ENCODE data around the gene ABCG8.

ABCG8 gene

DNA sequence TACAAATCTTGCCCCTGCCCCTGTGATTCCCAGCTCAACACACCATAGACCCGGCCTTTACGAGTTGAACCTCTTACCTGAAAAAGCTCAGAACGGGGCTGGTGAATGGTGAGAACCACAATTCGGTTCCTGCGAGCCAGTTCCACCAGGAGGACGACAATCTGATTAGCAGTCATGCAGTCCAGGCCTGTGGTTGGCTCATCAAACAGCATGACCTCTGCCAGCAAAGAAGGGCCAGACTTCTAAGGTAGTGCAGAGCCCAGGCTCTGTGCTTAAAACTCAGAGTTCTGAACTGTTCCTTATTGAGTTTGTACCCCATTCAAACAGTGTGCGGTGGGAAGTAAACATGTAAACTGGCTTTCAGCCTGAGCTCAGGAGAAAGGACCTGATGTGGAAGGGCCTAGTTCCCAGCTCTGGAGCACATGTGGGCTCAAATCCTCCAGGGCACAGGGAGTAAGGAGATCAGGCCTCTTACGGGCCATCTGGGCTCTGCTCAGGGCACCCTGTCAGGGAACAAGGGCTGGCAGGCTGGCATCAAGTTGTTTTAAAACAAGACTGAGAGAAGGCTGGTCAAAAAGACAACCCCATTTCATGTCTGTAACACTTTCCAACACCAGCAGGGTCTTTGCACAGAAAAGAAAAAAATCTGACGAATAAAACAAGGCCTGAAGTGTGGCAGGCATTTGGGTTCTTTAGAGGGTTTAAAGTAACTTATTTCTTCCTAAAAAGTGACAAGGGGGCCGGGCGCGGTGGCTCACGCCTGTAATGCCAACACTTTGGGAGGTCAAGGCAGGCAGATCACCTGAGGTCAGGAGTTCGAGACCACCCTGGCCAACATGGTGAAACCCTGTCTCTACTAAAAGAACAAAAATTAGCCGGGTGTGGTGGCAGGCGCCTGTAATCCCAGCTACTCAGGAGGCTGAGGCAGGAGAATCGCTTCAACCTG lies 12.2 kb upstream of the ABCG8 start:
- DNase-seq, result no peak

DNA sequence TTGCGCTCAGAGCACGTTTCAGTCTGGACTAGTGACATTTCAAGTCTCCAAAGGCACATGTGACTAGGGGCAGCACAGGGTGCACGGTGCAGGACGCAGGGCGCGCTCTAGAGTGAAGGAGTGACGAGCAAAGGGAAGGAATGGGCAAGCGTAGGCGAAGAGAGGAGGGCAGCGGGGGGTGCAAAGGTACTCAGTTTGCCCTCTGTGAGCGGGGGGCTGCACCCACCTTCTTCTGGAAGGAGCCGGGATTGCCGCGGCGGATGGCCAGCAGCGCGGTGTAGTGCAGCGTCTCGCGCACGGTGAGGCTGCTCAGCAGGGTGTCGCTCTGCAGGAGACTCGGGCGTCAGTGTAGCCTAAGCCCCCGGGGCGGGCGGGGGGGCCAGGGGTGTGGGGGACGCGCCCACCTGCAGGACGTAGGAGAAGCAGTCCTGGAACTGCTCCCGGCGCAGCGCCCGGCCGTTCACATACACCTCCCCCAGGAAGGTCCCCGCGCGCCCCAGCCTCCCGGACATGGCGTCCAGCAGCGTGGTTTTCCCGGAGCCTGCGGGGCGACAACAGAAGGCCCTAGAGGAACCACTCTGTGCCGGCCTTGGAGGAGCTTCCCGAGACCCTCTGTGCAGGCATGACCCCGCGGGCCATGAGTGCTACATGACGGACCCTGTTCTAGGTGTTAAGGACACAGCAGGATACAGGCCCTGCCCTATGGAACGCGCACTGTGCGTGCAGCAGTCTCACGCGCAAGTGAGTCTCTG lies 7.1 kb upstream of the ABCG8 start:
- no peak for DNase-seq

DNA sequence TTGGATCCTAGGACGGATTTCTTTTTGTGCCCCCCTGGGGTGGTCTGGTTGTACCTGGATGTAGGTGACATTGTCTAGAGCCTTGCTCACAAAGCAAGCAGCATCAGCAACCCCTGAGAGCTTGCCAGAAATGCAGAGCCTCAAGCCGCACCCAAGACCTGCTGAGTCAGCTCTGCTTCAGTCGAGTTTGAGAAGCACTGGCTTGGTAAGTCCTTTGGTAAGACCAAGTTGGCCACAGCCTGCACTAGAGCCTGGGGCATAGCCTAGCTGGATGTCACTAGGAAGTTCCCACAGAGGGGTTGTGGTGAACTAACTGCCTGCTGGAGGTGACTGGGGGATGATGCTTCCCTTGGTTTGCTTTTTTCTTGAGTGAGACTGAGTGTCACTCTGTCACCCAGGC lies 6.3 kb upstream of the ABCG8 start:
- DNase-seq, result no peak

DNA sequence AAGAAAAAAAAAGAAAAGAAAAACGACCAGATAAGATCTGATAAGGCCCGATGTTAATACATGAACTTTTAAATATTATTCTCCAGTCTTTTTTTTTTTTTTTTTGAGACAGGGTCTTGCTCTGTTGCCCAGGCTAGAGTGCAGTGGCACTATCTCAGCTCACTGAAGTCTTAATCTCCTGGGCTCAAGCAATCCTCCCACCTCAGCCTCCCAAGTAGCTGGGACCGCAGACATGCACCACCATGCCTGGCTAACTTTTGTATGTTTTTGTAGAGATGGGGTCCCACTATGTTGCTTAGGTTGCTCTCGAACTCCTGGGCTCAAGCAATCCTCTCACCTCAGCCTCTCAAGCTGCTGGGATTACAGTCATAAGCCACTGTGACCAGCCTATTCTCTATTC lies 1.7 kb upstream of the ABCG8 start:
- no peak for DNase-seq

DNA sequence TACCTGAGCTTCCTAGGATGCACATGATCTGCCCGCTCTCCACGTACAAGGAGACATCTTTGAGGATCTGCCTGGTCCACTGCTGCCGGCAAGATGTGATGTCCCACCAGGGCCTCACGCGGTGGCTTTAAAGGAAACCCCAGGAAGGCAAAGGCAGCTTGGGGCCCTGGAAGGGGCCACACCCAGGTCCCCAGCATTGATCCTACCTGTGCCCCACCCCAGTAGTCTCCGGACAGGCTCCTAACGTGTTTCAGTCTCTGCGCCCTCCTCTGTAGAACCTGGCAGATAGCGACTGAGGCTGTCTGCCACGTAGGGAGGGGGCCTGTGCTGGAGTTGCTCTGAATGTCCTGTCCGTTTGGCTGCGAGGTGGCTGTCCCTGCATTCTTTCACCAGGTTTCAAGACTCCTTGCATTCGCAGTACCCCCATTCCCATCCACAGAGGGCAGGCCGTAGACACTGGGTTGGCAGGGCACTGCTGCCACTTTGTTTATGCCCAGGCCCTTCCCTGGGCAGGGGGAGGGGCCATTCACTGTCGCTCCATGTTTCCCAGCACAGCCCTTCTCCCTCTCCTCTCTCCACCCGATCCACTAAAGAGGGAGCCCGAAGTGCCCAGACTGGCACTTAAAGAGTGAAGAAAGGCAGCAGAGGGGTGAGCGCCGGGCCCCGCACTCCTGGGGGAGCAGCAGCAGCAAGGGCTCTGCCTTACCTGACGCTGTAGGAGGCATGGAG lies 776 bp upstream of the ABCG8 start:
- no peak for DNase-seq

DNA sequence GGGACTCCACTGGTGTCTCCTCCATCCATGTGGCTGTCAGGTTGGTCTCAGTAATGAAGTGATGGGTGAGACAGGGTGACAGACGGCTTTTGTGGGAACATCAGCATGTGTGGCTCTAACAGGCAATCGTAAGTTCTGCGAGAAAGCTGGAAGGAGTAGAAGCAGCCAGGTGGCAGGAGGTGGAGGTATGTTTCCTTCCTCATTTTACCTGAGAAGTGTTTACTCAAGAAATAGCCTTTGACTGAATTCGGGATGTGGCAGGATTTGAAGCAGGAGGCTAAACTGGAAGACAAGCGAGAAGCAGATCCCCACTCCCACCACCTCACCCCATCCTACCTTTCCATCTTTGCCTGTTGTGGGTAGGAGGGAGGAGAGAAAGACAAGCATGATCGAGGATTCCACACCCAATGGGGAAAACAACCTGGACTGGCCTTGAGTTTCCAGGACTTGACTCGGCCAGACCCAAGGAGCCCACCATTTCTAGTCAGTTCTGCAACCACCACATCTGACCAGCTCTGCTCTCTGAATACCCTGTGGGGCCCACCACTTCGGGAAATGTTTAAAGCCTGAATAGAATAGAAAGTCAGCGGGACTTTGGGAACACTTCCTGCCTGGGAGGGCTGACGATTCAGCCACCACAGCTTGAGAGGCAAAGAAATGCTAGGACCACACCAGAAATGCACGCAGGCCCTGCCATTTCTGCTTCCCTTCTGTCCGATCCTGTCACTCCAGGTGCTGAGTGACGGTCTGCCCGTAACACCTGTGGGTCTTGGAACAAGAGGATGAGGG lies 1.2 kb downstream of the ABCG8 start:
- no peak for DNase-seq

DNA sequence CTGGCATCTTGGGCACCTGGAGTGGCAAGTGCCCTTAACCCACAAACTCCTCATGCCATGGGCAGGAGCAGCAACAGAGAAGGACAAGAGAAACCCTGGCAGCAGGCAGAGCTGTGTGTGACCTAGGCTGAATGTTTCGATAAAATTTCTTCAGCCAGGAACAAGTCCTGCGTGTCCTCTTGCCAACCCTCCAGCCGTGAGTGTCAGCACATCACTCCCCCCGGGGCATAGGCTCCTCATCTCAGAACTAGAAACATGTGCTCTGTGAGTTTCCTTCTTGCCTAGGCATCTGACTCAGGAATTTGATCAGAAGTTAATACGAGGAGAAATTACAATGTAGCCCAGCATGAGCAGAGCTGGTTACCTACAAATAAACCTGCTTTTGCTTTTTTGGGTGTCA lies 2.2 kb downstream of the ABCG8 start:
- DNase-seq, result no peak

DNA sequence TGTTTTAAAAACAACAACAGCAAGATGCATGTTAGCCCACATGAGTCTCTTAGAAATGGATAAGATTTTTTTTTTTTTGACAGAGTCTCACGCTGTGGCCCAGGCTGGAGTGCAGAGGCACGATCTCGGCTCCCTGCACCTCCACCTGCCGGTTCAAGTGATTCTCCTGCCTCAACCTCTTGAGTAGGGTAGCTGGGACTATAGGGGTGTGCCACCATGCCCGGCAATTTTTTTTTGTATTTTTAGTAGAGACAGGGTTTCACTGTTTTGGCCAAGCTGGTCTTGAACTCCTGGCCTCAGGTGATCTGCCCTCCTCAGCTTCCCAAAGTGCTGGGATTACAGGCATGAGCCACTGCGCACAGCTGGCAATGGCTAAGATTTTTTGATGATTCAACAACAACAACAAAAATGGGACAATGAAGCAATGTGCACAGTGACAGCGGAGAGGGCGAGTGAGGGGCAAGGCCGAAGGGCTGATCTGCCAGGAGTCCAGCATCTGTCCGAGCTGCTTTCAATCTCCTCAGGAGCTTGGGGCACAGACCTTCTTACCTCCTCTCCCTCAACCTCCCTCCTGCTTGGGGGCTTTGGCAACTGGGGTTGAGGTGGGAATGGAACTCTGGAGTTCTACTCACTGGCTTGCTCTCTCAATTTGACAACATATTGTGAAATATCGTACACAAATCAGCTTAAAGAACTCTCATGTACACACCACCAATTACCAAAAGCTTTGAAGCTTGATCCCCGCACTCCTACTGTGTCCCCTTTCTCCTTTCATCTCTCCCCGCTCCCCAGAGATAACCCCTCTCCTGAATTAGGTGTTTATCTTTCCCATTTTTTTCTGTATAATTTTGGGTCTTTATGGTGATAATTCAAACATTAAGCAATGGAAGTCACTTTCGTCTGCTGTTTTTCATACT lies 3.4 kb downstream of the ABCG8 start:
- DNase-seq, result no peak

DNA sequence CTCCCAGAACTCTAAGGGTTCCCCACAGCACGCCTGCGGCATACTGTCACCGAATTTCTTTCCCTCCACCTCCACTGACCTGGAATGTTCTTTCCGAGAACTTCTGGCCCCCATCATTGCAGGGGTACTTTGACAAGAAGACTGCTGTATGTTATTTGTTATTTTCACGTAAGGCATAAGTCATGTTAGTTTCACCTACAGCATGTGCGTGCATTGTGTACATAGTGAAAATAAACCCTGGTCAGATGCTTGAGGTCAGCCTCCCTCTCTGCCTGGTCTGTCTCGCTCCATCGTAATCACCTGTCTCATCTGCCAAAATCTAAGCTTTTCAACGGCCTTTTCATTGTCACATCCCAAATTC lies 4.1 kb downstream of the ABCG8 start:
- no peak for DNase-seq

DNA sequence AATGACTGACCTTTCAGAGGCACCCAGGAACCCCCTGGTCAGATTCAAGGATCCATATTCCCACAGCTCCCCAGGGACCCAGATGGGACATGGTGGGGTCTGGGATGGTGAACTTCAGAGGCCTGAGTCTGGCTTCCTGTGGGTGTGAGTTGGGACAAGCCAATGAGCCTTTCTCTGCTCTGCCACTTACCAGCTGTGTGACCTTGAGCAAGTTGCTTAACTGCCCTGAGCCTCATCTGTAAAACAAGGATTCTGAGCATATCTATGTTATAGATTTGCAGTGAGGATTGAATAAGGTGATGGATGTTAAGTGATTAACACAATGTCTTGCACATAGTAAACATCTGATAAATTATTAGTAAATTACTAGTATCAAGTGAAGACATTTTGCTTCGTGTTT lies 6.4 kb downstream of the ABCG8 start:
- no peak for DNase-seq

DNA sequence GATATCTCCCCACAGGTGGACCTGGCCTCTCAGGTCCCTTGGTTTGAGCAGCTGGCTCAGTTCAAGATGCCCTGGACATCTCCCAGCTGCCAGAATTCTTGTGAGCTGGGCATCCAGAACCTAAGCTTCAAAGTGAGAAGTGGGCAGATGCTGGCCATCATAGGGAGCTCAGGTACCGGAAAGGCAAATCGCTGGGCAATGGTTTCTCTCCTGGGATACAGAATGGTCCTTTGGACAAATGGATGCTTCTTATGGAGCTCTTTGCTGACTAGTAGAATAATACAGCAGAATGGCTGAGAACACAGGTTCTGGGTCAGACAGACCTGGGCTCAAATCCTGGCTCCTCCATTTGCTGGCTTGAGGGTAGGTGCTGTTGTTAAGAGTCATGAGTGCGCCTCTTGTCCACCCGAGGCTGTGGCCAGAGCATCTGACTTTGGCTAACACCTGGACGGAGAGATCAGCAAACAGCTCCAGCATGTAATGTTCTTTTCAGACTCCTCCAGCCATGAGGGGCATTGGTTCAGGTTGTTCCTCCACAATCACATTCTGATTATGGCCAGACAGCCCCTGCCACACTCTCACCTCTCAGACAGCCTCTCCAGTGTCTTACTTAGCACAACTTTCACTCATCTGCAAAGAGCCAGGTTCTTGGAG lies 7.5 kb downstream of the ABCG8 start:
- DNase-seq, result no peak

DNA sequence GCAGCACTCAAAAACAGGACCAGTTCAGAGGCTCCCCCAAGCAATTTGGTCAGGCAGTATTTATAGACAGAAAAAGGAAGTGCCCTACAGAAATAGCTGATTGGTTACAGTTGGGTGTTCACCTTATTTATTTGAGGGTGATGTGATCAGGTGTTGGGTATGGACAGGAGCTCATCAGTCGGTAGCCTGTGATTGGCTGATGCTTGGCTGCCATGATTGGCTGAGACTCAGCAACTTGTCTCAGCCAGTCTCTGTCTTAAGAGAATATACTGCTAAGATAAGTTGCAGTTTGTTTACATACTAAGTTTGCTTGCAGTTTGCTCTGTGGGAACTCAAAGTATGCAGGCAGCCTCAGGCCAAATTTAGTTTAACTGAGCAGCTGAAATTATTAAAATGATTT lies 9.4 kb downstream of the ABCG8 start:
- DNase-seq, result no peak

DNA sequence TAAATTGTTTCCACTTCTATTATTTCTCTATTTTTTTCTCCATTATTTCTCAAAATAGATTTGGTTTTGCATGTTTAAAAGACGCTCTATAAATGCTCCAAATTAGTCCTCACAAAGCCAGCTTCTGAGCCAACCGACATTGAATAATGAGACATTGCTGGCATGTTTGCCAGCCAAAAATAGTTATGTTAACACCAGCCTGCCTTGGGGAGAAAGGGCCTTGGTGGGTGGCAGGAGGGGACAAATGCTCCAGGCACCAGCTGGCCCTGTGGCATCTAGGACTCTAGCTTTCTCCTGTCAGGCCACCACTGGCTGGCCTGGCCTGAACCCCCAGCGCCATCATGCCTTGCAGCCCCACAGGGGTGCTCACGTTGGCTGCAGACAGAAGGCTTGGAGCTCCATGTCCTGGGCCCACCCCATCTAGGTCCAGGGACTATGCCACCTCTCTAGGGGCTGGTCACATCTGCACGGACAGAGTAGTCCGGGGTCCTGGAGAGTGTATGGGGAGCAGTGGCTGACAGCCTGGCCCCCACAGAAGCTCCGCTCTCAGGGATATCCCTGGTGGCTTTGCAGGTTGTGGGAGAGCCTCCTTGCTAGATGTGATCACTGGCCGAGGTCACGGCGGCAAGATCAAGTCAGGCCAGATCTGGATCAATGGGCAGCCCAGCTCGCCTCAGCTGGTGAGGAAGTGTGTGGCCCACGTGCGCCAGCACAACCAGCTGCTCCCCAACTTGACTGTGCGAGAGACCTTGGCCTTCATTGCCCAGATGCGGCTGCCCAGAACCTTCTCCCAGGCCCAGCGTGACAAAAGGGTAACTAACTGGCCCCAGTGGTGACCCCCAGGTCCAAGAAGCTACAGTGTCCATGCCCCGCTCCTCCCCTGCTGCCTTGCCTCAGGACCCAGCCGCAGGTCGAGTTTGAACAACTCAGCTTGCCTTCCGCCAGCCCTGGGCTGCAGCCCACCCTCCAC lies 12.5 kb downstream of the ABCG8 start:
- DNase-seq, result no peak

DNA sequence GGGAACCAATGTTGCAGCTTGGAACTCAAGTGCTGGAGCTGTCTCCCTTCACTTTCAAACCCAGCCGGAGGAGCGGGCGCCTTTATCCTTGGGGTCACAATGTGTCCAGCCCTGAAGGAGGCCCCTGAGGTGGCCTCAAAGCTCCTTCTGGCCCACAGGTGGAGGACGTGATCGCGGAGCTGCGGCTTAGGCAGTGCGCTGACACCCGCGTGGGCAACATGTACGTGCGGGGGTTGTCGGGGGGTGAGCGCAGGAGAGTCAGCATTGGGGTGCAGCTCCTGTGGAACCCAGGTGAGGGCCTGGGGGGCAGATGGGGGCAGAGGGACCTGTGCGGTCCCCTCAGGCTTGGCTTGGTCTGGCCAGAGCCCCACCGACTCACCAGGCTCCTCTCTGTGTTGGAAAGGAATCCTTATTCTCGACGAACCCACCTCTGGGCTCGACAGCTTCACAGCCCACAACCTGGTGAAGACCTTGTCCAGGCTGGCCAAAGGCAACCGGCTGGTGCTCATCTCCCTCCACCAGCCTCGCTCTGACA lies 13.5 kb downstream of the ABCG8 start:
- no peak for DNase-seq

DNA sequence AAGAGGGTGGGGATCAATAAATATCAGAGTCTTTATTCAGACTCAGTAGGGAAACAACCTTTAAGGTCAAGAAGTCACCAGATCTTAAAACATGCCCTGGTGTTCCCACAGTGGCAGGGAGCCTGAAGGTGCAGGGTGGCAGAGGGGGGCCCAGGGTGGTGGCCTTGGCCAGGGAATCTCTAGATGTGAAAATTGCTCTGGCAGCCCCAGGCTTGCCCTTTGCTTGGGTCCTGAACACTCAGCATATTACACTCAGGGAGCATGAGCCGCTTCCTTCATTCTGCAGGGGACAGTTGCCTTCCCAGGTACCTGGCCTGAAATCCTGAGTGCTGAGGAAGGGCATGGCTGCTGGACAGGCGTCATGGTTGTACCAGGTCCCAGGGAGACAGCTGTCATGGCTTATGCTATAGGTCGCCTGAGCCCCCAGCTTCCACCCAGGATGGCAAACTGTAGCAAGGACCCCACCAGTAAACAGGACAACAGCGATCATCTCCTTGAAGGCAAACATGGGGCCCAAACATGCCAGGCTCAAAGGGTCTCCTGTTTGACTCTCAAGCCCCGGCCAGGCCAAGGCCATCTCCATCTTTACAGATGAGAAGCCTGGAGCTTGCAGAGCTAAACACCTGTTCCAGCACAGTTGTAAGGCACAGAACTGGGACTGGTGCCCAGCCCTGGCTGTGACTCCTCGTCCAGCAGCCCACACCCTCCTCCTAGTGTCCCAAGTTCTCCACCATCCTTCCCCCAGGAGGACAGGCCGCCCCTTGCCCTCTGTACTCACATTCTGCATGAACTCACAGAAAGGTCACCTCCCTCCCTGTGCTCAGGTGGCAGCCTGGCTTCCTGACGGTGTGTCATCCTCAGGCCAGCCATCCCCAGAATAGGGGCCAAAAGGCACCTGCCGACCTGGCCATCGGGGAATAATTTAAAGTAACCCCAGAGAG lies 14.6 kb downstream of the ABCG8 start:
- no peak for DNase-seq

DNA sequence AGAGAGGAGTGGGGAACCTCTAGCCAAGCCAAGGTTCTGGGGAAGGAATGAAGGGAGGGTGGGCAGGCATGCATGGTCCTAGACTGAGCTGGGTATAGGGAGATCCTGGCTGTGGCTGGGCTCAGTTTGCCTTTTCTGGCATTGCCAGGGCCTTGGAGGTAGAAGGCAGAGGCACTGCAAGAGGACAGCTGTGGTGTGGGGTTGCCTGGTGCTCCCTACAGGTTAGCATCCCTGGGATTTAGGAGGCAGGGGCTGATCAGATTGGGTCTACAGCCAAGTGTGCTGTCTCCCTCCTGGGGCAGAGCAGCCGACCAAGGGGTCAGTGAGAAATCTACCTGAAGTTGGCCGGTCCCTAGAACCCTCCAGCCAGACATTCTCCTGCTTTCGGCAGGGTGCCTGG lies 15.9 kb downstream of the ABCG8 start:
- DNase-seq, result no peak

DNA sequence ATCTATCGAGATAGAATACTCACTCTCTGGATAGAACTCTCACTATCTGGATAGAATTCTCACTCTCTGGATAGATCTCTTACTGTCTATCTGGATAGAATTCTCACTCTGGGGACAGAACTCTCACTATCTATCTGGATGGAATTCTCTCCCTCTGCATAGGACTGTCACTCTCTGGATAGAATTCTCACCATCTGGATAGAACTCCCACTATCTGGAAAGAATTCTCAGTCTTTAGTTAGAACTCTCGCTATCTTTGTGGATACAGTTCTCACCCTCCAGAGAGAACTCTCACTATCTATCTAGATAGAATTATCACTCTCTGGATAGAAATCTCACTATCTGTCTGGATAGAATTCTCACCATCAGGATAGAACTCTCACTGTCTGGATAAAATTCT lies 16.5 kb downstream of the ABCG8 start:
- DNase-seq, result no peak

DNA sequence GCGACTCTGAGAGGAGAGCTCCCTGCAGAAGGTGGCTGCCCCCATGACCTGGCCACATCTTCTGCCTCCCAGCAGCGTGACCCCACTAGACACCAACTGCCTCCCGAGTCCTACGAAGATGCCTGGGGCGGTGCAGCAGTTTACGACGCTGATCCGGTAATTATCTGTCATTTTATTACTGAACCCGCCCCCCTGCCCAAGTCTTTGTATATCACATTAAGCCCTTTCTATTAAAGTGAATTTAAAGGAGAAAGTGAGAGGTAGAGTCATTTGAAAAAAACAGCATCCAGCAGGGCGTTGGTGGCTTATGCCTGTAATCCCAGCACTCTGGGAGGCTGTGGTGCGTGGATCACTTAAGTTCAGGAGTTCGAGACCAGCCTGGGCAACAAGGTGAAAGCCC lies 33.4 kb downstream of the ABCG8 start:
- no peak for DNase-seq

Measured in CD4-positive, alpha-beta T cell treated with Interleukin-21 for 1 hour (primary cell).